ENCODE results near the gene TTC3. TPM values are rescaled to one million over a fixed set of nuclear protein-coding genes. Genes with fewer than 3 reads are reported as not detected.

Gene TTC3
- total RNA-seq, 1 experiment from 2014 or later, result 71.5 TPM

DNA sequence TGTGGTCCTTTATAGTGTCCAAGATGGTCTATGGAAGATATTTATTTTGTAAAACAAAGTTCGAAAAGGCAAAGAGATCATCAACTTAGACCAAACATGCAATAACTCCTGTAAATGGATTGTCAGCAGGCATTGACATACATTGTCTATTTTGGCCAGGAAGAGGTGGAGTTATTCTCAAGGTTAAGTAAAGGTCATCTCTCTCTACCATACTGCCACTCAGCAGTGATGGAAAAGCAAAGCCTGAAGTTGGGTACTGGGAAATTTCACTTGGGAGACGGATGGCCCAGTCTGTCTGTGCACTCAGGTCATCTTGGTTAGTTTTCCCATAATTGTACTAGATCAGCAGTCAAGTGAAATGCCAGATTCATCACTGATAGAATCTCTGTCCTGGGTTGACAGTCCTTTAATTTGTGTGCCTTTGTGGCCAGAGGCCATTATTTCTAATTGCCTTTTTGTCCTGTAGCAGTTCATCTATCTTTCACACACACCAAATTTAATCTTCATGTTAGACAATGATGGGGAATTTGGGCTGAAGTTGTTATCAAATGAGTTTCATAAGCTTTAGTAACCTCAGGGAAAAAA, 17.7 kb upstream of the TTC3 start:
- H3K36me3 ChIP-seq (ENCODE audit: control insufficient read depth in 1 of 2, insufficient read depth in 2 of 2, low read length in 2 of 2), result no peaks in the 10 kb centered on the region
- no peaks in the 10 kb centered on the region for H4K20me1 ChIP-seq (ENCODE audit: insufficient read depth)
- TF ChIP-seq TCF7L2 (IDR thresholded peaks at IDR 0.05; ENCODE audit: borderline replicate concordance, extremely low read depth, insufficient read depth, insufficient read length), result no peak
- TF ChIP-seq CTCF (IDR thresholded peaks at IDR 0.05 in 2 of 3, conservative IDR thresholded peaks at IDR 0.05 in 1 of 3; ENCODE audit: borderline replicate concordance in 1 of 3, insufficient read depth in 1 of 3, low read depth in 2 of 3, low read length in 2 of 3), result no peak
- TF ChIP-seq, protein P1, sequence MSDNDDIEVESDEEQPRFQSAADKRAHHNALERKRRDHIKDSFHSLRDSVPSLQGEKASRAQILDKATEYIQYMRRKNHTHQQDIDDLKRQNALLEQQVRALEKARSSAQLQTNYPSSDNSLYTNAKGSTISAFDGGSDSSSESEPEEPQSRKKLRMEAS (IDR thresholded peaks at IDR 0.05), result no peak
- TF ChIP-seq RAD21 (IDR thresholded peaks at IDR 0.05; ENCODE audit: low read depth), result no peak
- TF ChIP-seq POLR2A (IDR thresholded peaks at IDR 0.05; ENCODE audit: borderline replicate concordance, extremely low read depth, insufficient read depth, insufficient read length), result no peak
- TF ChIP-seq, protein P2, sequence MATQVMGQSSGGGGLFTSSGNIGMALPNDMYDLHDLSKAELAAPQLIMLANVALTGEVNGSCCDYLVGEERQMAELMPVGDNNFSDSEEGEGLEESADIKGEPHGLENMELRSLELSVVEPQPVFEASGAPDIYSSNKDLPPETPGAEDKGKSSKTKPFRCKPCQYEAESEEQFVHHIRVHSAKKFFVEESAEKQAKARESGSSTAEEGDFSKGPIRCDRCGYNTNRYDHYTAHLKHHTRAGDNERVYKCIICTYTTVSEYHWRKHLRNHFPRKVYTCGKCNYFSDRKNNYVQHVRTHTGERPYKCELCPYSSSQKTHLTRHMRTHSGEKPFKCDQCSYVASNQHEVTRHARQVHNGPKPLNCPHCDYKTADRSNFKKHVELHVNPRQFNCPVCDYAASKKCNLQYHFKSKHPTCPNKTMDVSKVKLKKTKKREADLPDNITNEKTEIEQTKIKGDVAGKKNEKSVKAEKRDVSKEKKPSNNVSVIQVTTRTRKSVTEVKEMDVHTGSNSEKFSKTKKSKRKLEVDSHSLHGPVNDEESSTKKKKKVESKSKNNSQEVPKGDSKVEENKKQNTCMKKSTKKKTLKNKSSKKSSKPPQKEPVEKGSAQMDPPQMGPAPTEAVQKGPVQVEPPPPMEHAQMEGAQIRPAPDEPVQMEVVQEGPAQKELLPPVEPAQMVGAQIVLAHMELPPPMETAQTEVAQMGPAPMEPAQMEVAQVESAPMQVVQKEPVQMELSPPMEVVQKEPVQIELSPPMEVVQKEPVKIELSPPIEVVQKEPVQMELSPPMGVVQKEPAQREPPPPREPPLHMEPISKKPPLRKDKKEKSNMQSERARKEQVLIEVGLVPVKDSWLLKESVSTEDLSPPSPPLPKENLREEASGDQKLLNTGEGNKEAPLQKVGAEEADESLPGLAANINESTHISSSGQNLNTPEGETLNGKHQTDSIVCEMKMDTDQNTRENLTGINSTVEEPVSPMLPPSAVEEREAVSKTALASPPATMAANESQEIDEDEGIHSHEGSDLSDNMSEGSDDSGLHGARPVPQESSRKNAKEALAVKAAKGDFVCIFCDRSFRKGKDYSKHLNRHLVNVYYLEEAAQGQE (IDR thresholded peaks at IDR 0.05; ENCODE audit: low read depth), result no peak
- TF ChIP-seq ZBTB33 (IDR thresholded peaks at IDR 0.05; ENCODE audit: extremely low read depth, insufficient replicate concordance, low read length), result no peak
- no peak for TF ChIP-seq FOSL1 (IDR thresholded peaks at IDR 0.05; ENCODE audit: low read depth)
- no peak for TF ChIP-seq CBX3 (IDR thresholded peaks at IDR 0.05; ENCODE audit: low read depth)
- no peak for TF ChIP-seq SRF (IDR thresholded peaks at IDR 0.05; ENCODE audit: low read depth)
- no peak for TF ChIP-seq EGR1 (IDR thresholded peaks at IDR 0.05; ENCODE audit: low read depth)
- TF ChIP-seq ZFX (IDR thresholded peaks at IDR 0.05), result no peak
- no peak for TF ChIP-seq CEBPB (IDR thresholded peaks at IDR 0.05; ENCODE audit: low read depth)
- no peak for TF ChIP-seq JUND (IDR thresholded peaks at IDR 0.05)
- H3K27me3 ChIP-seq (ENCODE audit: insufficient read depth, low read length), result no peaks in the 10 kb centered on the region
- ChIA-PET POLR2A (no interaction called here), RAD21 (ENCODE audit: low non-redundant PET in 1 of 2, low total read pairs in 2 of 2, uncharacterized antibody in 2 of 2, unreplicated experiment in 2 of 2) (no interaction called here), CTCF (no interaction called here)
- H3K9me2 ChIP-seq (ENCODE audit: insufficient read depth), result no peaks in the 10 kb centered on the region
- no peak overlapping the region for H3K27ac ChIP-seq (ENCODE audit: low read depth, low read length)
- H3K4me1 ChIP-seq (ENCODE audit: control insufficient read depth in 1 of 2, insufficient read depth in 2 of 2, low read length in 2 of 2), result peaks cover 6% of the 10 kb centered on the region in 2 experiments
- BruUV-seq (replicated peaks), result no TSS peak
- no peak overlapping the region for H2AFZ ChIP-seq (ENCODE audit: low read depth, low read length, poor library complexity, severe bottlenecking)
- H3K4me2 ChIP-seq (ENCODE audit: low read length), result no peak overlapping the region
- H3K4me3 ChIP-seq (replicated peaks in 1 of 2; ENCODE audit: low read depth in 1 of 2, low read length in 2 of 2), result no peak overlapping the region
- no peak overlapping the region for H3K9ac ChIP-seq (ENCODE audit: low read length)
- no peak for DNase-seq (ENCODE audit: low read depth, low spot score)
- no peaks in the 10 kb centered on the region for H3K79me2 ChIP-seq (ENCODE audit: insufficient read depth, low read length)
- no peak for ATAC-seq
- peaks cover 0 to 4% of the 10 kb centered on the region in 2 experiments; a peak in 2 of 4 replicates for H3K9me3 ChIP-seq (ENCODE audit: control insufficient read depth in 1 of 2, insufficient read depth in 1 of 2, low read depth in 1 of 2, low read length in 2 of 2)
- intact Hi-C loops (cut with micrococcal nuclease), result no loop called here

Measured in HCT116 (cell line).